Measurements from ENCODE around the gene ENG.

Gene ENG

GRCh38 chr9:127801955-127802575 is 52.4 kb downstream of the ENG start:
- Histone ChIP-seq H3K4me3 (peak overlapping the region; percentile 75 to 90), H3K9me3 (no peaks in the 10 kb centered on the region), H3K27ac (peak overlapping the region; percentile 95 to 96), H3K27me3 (no peaks in the 10 kb centered on the region), H3K36me3 (peaks cover 10 to 21% (median 13%) of the 10 kb centered on the region in 3 donors), H3K4me1 (peaks cover 0 to 42% (median 24%) of the 10 kb centered on the region in 4 donors)
- peak in 1 of 2 donors; percentile 54 for DNase-seq
- TF ChIP-seq, protein P1, sequence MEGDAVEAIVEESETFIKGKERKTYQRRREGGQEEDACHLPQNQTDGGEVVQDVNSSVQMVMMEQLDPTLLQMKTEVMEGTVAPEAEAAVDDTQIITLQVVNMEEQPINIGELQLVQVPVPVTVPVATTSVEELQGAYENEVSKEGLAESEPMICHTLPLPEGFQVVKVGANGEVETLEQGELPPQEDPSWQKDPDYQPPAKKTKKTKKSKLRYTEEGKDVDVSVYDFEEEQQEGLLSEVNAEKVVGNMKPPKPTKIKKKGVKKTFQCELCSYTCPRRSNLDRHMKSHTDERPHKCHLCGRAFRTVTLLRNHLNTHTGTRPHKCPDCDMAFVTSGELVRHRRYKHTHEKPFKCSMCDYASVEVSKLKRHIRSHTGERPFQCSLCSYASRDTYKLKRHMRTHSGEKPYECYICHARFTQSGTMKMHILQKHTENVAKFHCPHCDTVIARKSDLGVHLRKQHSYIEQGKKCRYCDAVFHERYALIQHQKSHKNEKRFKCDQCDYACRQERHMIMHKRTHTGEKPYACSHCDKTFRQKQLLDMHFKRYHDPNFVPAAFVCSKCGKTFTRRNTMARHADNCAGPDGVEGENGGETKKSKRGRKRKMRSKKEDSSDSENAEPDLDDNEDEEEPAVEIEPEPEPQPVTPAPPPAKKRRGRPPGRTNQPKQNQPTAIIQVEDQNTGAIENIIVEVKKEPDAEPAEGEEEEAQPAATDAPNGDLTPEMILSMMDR (IDR thresholded peaks at IDR 0.05) = peak in 1 of 2 experiments; percentile 44
- intact Hi-C loops (cut with DNase I; ENCODE audit: low total_unique reads) = no loop called here

DNA sequence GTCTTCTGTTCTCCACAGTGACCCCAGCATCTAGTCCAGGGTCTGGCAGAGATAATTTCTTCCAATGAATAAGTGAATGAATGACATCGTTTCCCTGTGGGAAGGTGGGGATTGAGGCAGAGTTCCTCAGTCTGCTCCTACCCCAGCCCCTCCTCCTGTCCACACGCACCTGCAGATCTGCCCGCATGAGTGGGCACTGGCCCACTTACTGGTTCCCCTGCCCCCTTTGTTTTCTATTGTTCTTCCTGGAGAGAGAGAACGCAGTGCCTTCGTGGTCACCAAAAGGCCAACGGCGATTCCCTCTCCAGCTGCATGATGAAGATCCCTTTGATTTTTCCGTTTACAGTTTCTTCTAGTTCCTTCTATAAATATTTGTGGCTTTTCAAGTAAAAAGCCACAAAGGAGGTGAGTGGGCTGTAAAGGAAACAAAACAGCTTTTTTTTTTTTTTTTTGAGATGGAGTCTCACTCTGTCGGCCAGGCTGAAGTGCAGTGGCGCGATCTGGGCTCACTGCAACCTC is 57.5 kb downstream of the ENG start:
- intact Hi-C loops (cut with DNase I; ENCODE audit: low total_unique reads) = no loop called here

GRCh38 chr9:127796225-127796813 is 58.1 kb downstream of the ENG start:
- no peak overlapping the region for H3K27ac ChIP-seq
- intact Hi-C loops (cut with DNase I; ENCODE audit: low total_unique reads) = no loop called here
- no peak for DNase-seq

More for the DNA sequence above, 57.5 kb downstream of the ENG start:
- TF ChIP-seq, protein P1 (IDR thresholded peaks at IDR 0.05) = no peak
- no peaks in the 10 kb centered on the region for H3K27me3 ChIP-seq
- DNase-seq = no peak
- no peak overlapping the region for H3K27ac ChIP-seq
- no peaks in the 10 kb centered on the region for H3K9me3 ChIP-seq
- peaks cover 0 to 19% (median 11%) of the 10 kb centered on the region in 3 donors for H3K36me3 ChIP-seq
- H3K4me3 ChIP-seq = no peak overlapping the region
- H3K4me1 ChIP-seq = peaks cover 0 to 16% (median 2%) of the 10 kb centered on the region in 4 donors

GRCh38 chr9:127794001-127794791 is 60.3 kb downstream of the ENG start:
- Histone ChIP-seq H3K36me3 (peaks cover 27 to 46% (median 37%) of the 10 kb centered on the region in 3 donors), H3K4me3 (no peak overlapping the region), H3K27ac (no peak overlapping the region), H3K4me1 (peaks cover 0 to 14% (median 0%) of the 10 kb centered on the region in 4 donors), H3K27me3 (no peaks in the 10 kb centered on the region), H3K9me3 (no peaks in the 10 kb centered on the region)
- TF ChIP-seq, protein P1 (IDR thresholded peaks at IDR 0.05) = no peak
- intact Hi-C loops (cut with DNase I; ENCODE audit: low total_unique reads) = no loop called here
- DNase-seq = no peak

More at GRCh38 chr9:127796225-127796813, 58.1 kb downstream of the ENG start:
- Histone ChIP-seq H3K36me3 (peaks cover 5 to 25% (median 16%) of the 10 kb centered on the region in 3 donors), H3K9me3 (no peaks in the 10 kb centered on the region), H3K27me3 (no peaks in the 10 kb centered on the region), H3K4me1 (peaks cover 0 to 14% (median 0%) of the 10 kb centered on the region in 4 donors), H3K4me3 (no peak overlapping the region)
- TF ChIP-seq, protein P1 (IDR thresholded peaks at IDR 0.05) = no peak

DNA sequence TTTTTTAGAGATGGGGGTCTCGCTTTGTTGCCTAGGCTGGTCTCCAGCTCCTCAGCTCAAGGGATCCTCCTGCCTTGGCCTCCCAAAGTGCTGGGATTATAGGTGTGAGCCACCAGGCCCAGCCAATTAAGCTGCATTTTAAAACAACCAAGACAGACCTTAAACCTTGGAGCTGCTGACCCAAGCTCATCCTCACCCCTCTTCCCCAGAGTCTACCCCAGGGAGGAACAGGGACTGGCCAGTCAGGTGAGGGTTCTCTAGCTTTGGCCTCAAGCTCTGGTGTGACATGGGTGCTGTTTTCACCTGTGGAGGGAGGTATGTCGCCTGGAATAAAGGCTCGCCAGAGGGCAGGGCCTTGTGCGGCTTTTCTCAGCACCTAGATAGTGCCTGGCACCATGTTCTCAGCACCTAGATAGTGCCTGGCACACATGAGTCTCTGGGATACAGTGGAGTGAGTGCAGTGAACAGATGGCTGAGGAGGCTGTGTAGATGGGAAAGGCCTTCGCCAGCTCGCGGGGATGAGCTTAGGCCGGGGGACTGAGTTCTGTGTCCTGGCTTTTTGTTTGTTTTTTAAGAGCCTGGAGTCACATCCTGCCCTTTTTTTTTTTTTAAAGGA is 61.3 kb downstream of the ENG start:
- Histone ChIP-seq H3K36me3 (peaks cover 36 to 56% (median 47%) of the 10 kb centered on the region in 3 donors), H3K27me3 (no peaks in the 10 kb centered on the region), H3K4me1 (peaks cover 0 to 16% (median 2%) of the 10 kb centered on the region in 4 donors), H3K4me3 (no peak overlapping the region), H3K27ac (no peak overlapping the region), H3K9me3 (no peaks in the 10 kb centered on the region)
- intact Hi-C loops (cut with DNase I; ENCODE audit: low total_unique reads) = no loop called here
- no peak for DNase-seq
- TF ChIP-seq, protein P1 (IDR thresholded peaks at IDR 0.05) = no peak
